NT2/D1 (cell line): ENCODE data around the gene TSKS.

Source experiments
- SUZ12 ChIP-seq: IDR thresholded peaks from 2 replicates; pipeline ENCODE4 v1.6.1; 2011; ENCODE audit not compliant: insufficient read length, insufficient read depth; ENCODE audit errors: extremely low read depth
- YY1 ChIP-seq: IDR thresholded peaks from 2 replicates; pipeline ENCODE4 v1.6.1; 2011; ENCODE audit not compliant: insufficient read length, insufficient read depth

DNA sequence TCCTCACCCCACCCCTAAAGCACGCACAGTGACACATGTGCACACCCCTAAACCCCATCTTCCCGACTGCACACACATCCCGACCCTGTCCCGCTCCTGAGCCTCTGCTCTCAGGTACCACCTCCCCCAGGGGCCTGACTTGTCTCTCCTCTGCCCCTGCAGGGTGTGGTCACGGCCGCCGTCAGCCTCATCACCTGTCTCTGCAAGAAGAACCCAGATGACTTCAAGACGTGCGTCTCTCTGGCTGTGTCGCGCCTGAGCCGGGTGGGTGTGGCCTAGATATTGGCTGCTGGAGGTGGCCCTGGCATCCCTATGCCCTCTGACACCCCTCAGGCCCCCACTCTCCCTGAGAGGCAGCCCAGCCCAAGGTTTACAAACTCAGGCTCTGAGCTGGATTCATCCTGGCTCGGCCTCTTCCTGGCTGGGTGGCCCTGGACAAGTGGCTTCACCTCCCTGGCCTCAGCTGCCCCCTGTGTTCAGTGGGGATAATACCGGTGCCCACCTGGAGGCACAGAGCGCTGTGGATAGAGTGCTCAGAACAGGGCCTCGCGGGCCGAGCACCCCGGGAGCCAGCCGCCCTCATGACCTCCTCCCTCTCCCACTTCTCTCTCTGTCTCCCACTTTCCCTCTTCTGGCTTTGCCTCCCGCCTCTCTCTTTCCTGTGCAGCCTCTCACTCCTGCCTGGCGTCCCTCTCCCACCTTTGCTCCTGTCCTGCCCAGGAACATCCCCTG, 29.9 kb upstream of the TSKS start:
- TF ChIP-seq YY1 (no peak), SUZ12 (no peak)
